MCF 10A (cell line): Measurements from ENCODE around the gene DCST2. TPM values are rescaled to one million over a fixed set of nuclear protein-coding genes. Genes with fewer than 3 reads are reported as not detected.

Experiments
- BruUV-seq: library from RNA; stranded (reverse); fragments of 400-500 nt; replicated peaks from 2 replicates; lab custom pipeline; 2021; lab: Mats Ljungman, UMichigan
- CTCF ChIA-PET: fragments of 300-600 bp; sonication (Branson Sonifier 250); formaldehyde crosslinking; extraction: SDS; loops from one replicate; lab custom pipeline; 2021; ENCODE audit warnings: antibody characterized with exemption, inconsistent platforms; lab: Yijun Ruan, JAX
- POLR2A ChIA-PET: fragments of 300-600, 350-650 bp; sonication (Branson Sonifier 250); formaldehyde crosslinking; extraction: SDS; loops from one replicate; lab custom pipeline; 2020; ENCODE audit warnings: antibody characterized with exemption, inconsistent platforms; lab: Yijun Ruan, JAX
- DNase-seq: peaks from one replicate; pipeline ENCODE4 v3.0.0-alpha.2; 2018; ENCODE audit not compliant: unreplicated experiment
- H3K27ac Mint-ChIP-seq: one replicate; pipeline ENCODE4 v1.8.0; 2022; ENCODE audit warnings: mild to moderate bottlenecking, low read depth, mixed read lengths; ENCODE audit not compliant: unreplicated experiment
- H3K27me3 Mint-ChIP-seq: one replicate; pipeline ENCODE4 v1.8.0; 2022; ENCODE audit warnings: mixed read lengths; ENCODE audit not compliant: insufficient read depth, unreplicated experiment
- H3K36me3 Mint-ChIP-seq: one replicate; pipeline ENCODE4 v1.8.0; 2022; ENCODE audit warnings: mild to moderate bottlenecking, moderate library complexity, mixed read lengths; ENCODE audit not compliant: insufficient read depth, unreplicated experiment
- H3K4me1 Mint-ChIP-seq: one replicate; pipeline ENCODE4 v1.8.0; 2022; ENCODE audit warnings: mixed read lengths; ENCODE audit not compliant: insufficient read depth, unreplicated experiment
- H3K4me3 Mint-ChIP-seq: one replicate; pipeline ENCODE4 v1.8.0; 2022; ENCODE audit warnings: mild to moderate bottlenecking, moderate library complexity, mixed read lengths; ENCODE audit not compliant: unreplicated experiment
- H3K9me3 Mint-ChIP-seq: one replicate; pipeline ENCODE4 v1.8.0; 2022; ENCODE audit warnings: mixed read lengths; ENCODE audit not compliant: unreplicated experiment
- CTCF ChIP-seq: fragments of 200-600 bp; IDR thresholded peaks from one replicate; pipeline ENCODE4 v1.8.0; 2022; ENCODE audit warnings: antibody characterized with exemption, mild to moderate bottlenecking; ENCODE audit not compliant: unreplicated experiment
- intact Hi-C: fragments of 100-400 bp; cut with micrococcal nuclease; formaldehyde crosslinking; loops from 2 replicates; pipeline ENCODE4 v1.14.1; 2022
- total RNA-seq: library from RNA; stranded (reverse); gene quantifications from 2 replicates; pipeline ENCODE4 v1.2.3, GENCODE V29; 2022

Gene DCST2
- total RNA-seq, 1 experiment from 2014 or later = 0.91 TPM

GRCh38 chr1:155003227-155003765 lies 30.3 kb downstream of the DCST2 start:
- Mint-ChIP-seq H3K9me3 (no peaks in the 10 kb centered on the region), H3K27me3 (no peaks in the 10 kb centered on the region), H3K36me3 (peaks cover 17% of the 10 kb centered on the region), H3K4me1 (peaks cover 57% of the 10 kb centered on the region), H3K4me3 (peak overlapping the region; percentile 90), H3K27ac (peak overlapping the region; percentile 97)
- no peak for TF ChIP-seq CTCF
- intact Hi-C loops = loop anchor here (2.0 to 5.0 kb wide), 2 partner anchors 42 to 446 kb away; partner anchors contain the start of gene UBE2Q1
- peak; percentile 68 for DNase-seq
- ChIA-PET POLR2A (interaction anchor here (1.1 to 41.1 kb wide), 11 partner anchors 14 to 191 kb away, joined by 4 to 1917 read pairs (median 7); partner anchors contain the start of genes ADAM15, CKS1B, DCST1 and DCST2), CTCF (interaction anchor here (0.7 to 2.5 kb wide), 14 partner anchors 10 to 82 kb away, joined by 3 to 24 read pairs (median 4); partner anchors contain the start of genes ADAM15, FLAD1 and PYGO2)
- TSS peak; percentile 84 for BruUV-seq

GRCh38 chr1:155002464-155003226 lies 30.9 kb downstream of the DCST2 start, which contains the start of gene ZBTB7B:
ZBTB7B (plus strand) TSS chr1:155002802; CDS start chr1:155014661, 11,859 bp downstream.
- H3K4me3 Mint-ChIP-seq = peak within 1 kb of the TSS; percentile 90
- POLR2A ChIA-PET = interaction anchor here (0.6 to 41.1 kb wide), 17 partner anchors 14 to 1478 kb away, joined by 3 to 1917 read pairs (median 6); partner anchors contain the start of genes ADAM15, CKS1B, FLAD1 and PBXIP1
- peak within 1 kb of the TSS; percentile 97 for H3K27ac Mint-ChIP-seq
- CTCF ChIA-PET = interaction anchor here (0.6 to 4.2 kb wide), 16 partner anchors 10 to 675 kb away, joined by 3 to 64 read pairs (median 4); partner anchors contain the start of genes CKS1B, FLAD1, PYGO2 and SHC1
- H3K4me1 Mint-ChIP-seq = peaks cover 56% of the 10 kb centered on the region
- no peaks in the 10 kb centered on the region for H3K9me3 Mint-ChIP-seq
- H3K36me3 Mint-ChIP-seq = peaks cover 17% of the 10 kb centered on the region
- no peak for TF ChIP-seq CTCF
- peak; percentile 62 for DNase-seq
- intact Hi-C loops = loop anchor here (1.0 to 5.0 kb wide), 5 partner anchors 28 to 445 kb away; partner anchors contain the start of genes CKS1B and UBE2Q1
- no TSS peak for BruUV-seq
- H3K27me3 Mint-ChIP-seq = no peaks in the 10 kb centered on the region

- no TSS peak for BruUV-seq
- peaks cover 52% of the 10 kb centered on the region for H3K4me1 Mint-ChIP-seq
- no peaks in the 10 kb centered on the region for H3K27me3 Mint-ChIP-seq
- ChIA-PET CTCF (interaction anchor here (0.6 to 9.4 kb wide), 17 partner anchors 12 to 1043 kb away, joined by 3 to 118 read pairs (median 3); partner anchors contain the start of genes CKS1B, CRTC2, FLAD1 and PYGO2), POLR2A (interaction anchor here (0.6 to 41.1 kb wide), 20 partner anchors 9 to 1477 kb away, joined by 3 to 1917 read pairs (median 4); partner anchors contain the start of genes ADAM15, CKS1B, EFNA3 and FLAD1)
- peaks cover 17% of the 10 kb centered on the region for H3K36me3 Mint-ChIP-seq
- no peaks in the 10 kb centered on the region for H3K9me3 Mint-ChIP-seq
- intact Hi-C loops = loop anchor here (1.0 to 5.0 kb wide), 6 partner anchors 28 to 445 kb away; partner anchors contain the start of genes CKS1B and UBE2Q1
- peak overlapping the region; percentile 90 for H3K4me3 Mint-ChIP-seq
- peak; percentile 100 for DNase-seq
- peak; percentile 34 for TF ChIP-seq CTCF
- H3K27ac Mint-ChIP-seq = peak overlapping the region; percentile 97
Observed at GRCh38 chr1:155001675-155002463, 31.7 kb downstream of the DCST2 start.
